Fibroblast of mammary gland (primary cell): ENCODE measurements around the gene PGS1.

Experiments used
- DNase-seq: peaks from one replicate; pipeline ENCODE4 v3.0.0-alpha.2; 2010; ENCODE audit warnings: low read depth
- H3K4me3 ChIP-seq: 2 replicates; pipeline ENCODE4 v1.5.1; 2011; ENCODE audit warnings: low read depth, mild to moderate bottlenecking, low read length, moderate library complexity; ENCODE audit not compliant: control insufficient read depth
- CTCF ChIP-seq: conservative IDR thresholded peaks from 2 replicates; pipeline ENCODE4 v1.5.1; 2011; ENCODE audit warnings: low read depth, low read length, inconsistent platforms; ENCODE audit not compliant: control insufficient read depth, insufficient read depth

PGS1 gene

GRCh38 chr17:78347453-78347852 is 31.0 kb upstream of the PGS1 start:
- TF ChIP-seq CTCF: no peak
- no peak overlapping the region for H3K4me3 ChIP-seq
- DNase-seq: no peak

GRCh38 chr17:78348055-78348770 is 30.2 kb upstream of the PGS1 start:
- no peak overlapping the region for H3K4me3 ChIP-seq
- no peak for DNase-seq
- no peak for TF ChIP-seq CTCF

- no peak overlapping the region for H3K4me3 ChIP-seq
- no peak for TF ChIP-seq CTCF
- no peak for DNase-seq
Observed at GRCh38 chr17:78349891-78350642, 28.4 kb upstream of the PGS1 start.

- no peak overlapping the region for H3K4me3 ChIP-seq
- peak; percentile 98 for DNase-seq
- TF ChIP-seq CTCF: peak; percentile 30
Observed at GRCh38 chr17:78351449-78352006, 26.9 kb upstream of the PGS1 start.

GRCh38 chr17:78353834-78354233 is 24.6 kb upstream of the PGS1 start:
- no peak overlapping the region for H3K4me3 ChIP-seq
- no peak for DNase-seq
- no peak for TF ChIP-seq CTCF

- no peak for DNase-seq
- no peak overlapping the region for H3K4me3 ChIP-seq
- no peak for TF ChIP-seq CTCF
Observed at GRCh38 chr17:78355045-78355641, 23.3 kb upstream of the PGS1 start.
